OCI-LY1 (cell line): Measurements from ENCODE around the gene DTX3.

Source experiments
- H2AFZ ChIP-seq: fragments of 200-600 bp; sonication (generic), shearing (Covaris generic); 2 replicates; pipeline ENCODE4 v1.6.0; 2014; ENCODE audit warnings: antibody characterized with exemption, mild to moderate bottlenecking, low read length
- H3F3A ChIP-seq: fragments of 200-600 bp; sonication (generic), shearing (Covaris generic); 2 replicates; pipeline ENCODE4 v1.6.0; 2014; ENCODE audit warnings: mild to moderate bottlenecking, antibody characterized with exemption, low read length, moderate library complexity; ENCODE audit not compliant: insufficient read depth
- H3K27ac ChIP-seq: fragments of 200-600 bp; sonication (generic); 2 replicates; pipeline ENCODE4 v1.5.1; 2014; ENCODE audit warnings: low read length, mixed run types, mild to moderate bottlenecking, low read depth; ENCODE audit not compliant: poor library complexity, severe bottlenecking
- H3K27me3 ChIP-seq: fragments of 200-600 bp; sonication (generic); 2 replicates; pipeline ENCODE4 v1.6.0; 2014; ENCODE audit warnings: antibody characterized with exemption, mild to moderate bottlenecking, low read length, moderate library complexity; ENCODE audit not compliant: insufficient read depth
- H3K36me3 ChIP-seq: fragments of 200-600 bp; sonication (generic); 2 replicates; pipeline ENCODE4 v1.6.1; 2014; ENCODE audit warnings: mild to moderate bottlenecking, antibody characterized with exemption, low read length, moderate library complexity, mixed read lengths; ENCODE audit not compliant: insufficient read depth
- H3K4me1 ChIP-seq: fragments of 200-600 bp; sonication (generic); 2 replicates; pipeline ENCODE4 v1.5.1; 2014; ENCODE audit warnings: mild to moderate bottlenecking, low read length, moderate library complexity; ENCODE audit not compliant: insufficient read depth, severe bottlenecking
- H3K4me2 ChIP-seq: fragments of 200-600 bp; sonication (generic), shearing (Covaris generic); 2 replicates; pipeline ENCODE4 v1.6.1; 2014; ENCODE audit warnings: low read length
- H3K4me3 ChIP-seq: fragments of 200-600 bp; sonication (generic); 2 replicates; pipeline ENCODE4 v1.5.1; 2014; ENCODE audit warnings: low read length, low read depth, mild to moderate bottlenecking, mixed read lengths; ENCODE audit not compliant: poor library complexity, severe bottlenecking
- H3K79me2 ChIP-seq: fragments of 200-600 bp; shearing (Covaris generic); 2 replicates; pipeline ENCODE4 v1.6.1; 2016; ENCODE audit warnings: mixed run types, low read length, mixed read lengths; ENCODE audit not compliant: insufficient read depth
- H3K9ac ChIP-seq: fragments of 200-600 bp; sonication (generic), shearing (Covaris generic); 2 replicates; pipeline ENCODE4 v1.6.1; 2014; ENCODE audit warnings: mild to moderate bottlenecking, low read length, mixed read lengths
- H3K9me2 ChIP-seq: fragments of 200-600 bp; sonication (generic), shearing (Covaris generic); 2 replicates; pipeline ENCODE4 v1.6.1; 2014; ENCODE audit warnings: low read depth, mild to moderate bottlenecking, low read length, mixed read lengths
- H3K9me3 ChIP-seq: fragments of 200-600 bp; shearing (Covaris generic); 2 replicates; pipeline ENCODE4 v1.6.1; 2014; ENCODE audit warnings: low read length, mixed read lengths
- H4K20me1 ChIP-seq: fragments of 200-600 bp; sonication (generic), shearing (Covaris generic); 2 replicates; pipeline ENCODE4 v1.6.0; 2016; ENCODE audit warnings: mild to moderate bottlenecking, low read length; ENCODE audit not compliant: insufficient read depth
- CTCF ChIP-seq: fragments of 200-600 bp; sonication (generic), shearing (Covaris generic); IDR thresholded peaks from 2 replicates; pipeline ENCODE4 v1.5.1; 2017; ENCODE audit warnings: mild to moderate bottlenecking, antibody characterized with exemption, low read length, moderate library complexity, mixed read lengths
- EZH2 ChIP-seq: fragments of 200-600 bp; sonication (generic), shearing (Covaris generic); IDR thresholded peaks from 2 replicates; pipeline ENCODE4 v1.8.0; 2017; ENCODE audit warnings: borderline replicate concordance, mixed run types, mild to moderate bottlenecking, antibody characterized with exemption, low read length, moderate library complexity, mixed read lengths

Gene DTX3

GRCh38 chr12:57577981-57578758 lies 26.5 kb upstream of the DTX3 start:
- TF ChIP-seq CTCF (no peak), EZH2 (no peak)
- H3K36me3 ChIP-seq = no peaks in the 10 kb centered on the region

DNA sequence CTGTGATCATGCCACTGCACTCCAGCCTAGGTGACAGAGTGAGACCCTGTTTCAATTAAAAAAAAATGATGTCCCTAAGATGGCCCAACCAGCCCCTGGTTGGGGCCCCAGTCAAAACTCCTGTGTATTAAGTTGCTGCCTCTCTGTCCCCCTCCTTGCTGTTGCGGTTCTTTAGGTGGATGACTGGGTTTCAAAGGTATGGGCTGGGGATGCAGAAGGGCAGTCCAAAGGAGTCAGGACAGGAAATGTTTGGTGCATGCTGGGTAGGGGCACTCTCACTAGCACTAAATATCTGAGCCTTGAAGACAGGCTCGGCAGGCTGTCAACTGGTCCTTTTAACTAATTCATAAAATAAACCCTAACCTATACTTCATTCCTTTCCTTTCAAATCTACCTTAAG lies 25.6 kb upstream of the DTX3 start:
- no peaks in the 10 kb centered on the region for H3K79me2 ChIP-seq
- H3K27me3 ChIP-seq = no peaks in the 10 kb centered on the region
- H3K9ac ChIP-seq = no peak overlapping the region
- H3K4me3 ChIP-seq = no peak overlapping the region
- H3K27ac ChIP-seq = no peak overlapping the region
- no peak for TF ChIP-seq EZH2
- H3K9me2 ChIP-seq = no peaks in the 10 kb centered on the region
- H3K36me3 ChIP-seq = no peaks in the 10 kb centered on the region
- H3K4me1 ChIP-seq = no peaks in the 10 kb centered on the region
- H3K9me3 ChIP-seq = no peaks in the 10 kb centered on the region
- H3K4me2 ChIP-seq = no peak overlapping the region
- H3F3A ChIP-seq = no peaks in the 10 kb centered on the region
- no peaks in the 10 kb centered on the region for H4K20me1 ChIP-seq
- H2AFZ ChIP-seq = no peak overlapping the region

More at GRCh38 chr12:57577981-57578758, 26.5 kb upstream of the DTX3 start:
- Histone ChIP-seq H3K4me3 (no peak overlapping the region), H3K9me3 (no peaks in the 10 kb centered on the region), H3K9me2 (no peaks in the 10 kb centered on the region), H3K27me3 (no peaks in the 10 kb centered on the region), H3K9ac (no peak overlapping the region), H3K27ac (no peak overlapping the region), H3K4me1 (no peaks in the 10 kb centered on the region), H3F3A (no peaks in the 10 kb centered on the region), H3K4me2 (no peak overlapping the region), H2AFZ (no peak overlapping the region), H3K79me2 (no peaks in the 10 kb centered on the region), H4K20me1 (no peaks in the 10 kb centered on the region)

DNA sequence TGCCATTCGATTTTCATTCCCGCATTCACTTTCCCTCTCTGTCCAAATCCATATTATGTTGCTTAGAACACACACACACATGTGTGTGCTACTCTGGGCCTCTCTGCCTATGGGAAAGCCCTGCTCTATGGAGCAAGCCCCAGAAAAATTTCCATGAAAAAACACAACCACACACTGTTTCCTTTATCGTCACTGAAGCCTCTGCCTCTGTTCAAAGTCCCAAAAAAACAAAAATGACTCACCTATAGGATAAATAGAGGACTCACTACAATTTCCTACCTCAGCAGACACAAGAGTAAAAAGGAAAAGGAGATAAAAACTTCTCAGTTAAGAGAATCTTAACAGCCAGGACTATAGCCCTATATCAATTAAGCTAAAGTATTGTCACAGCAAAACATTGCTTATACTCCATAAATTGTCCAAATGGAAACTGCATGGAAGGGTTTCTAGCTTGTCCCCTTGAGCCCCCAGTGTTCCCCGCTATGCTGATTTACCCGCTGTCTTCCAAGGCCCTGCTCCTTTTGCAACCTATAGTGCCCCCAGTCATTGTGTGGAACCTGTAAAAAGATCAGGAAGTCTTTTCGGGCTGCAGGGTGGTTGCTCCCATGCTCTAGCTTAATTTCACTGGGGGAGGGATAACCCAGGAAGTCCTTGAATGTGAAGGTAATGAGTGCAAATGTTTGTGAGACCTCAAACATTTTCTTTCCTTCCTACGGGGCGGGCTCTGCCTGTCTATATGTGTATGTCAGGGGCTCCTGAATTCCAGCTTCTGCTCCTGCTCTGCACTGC lies 24.8 kb upstream of the DTX3 start:
- Histone ChIP-seq H3K27ac (no peak overlapping the region), H3K4me3 (no peak overlapping the region), H2AFZ (no peak overlapping the region), H3K9me2 (no peaks in the 10 kb centered on the region), H3F3A (no peaks in the 10 kb centered on the region), H3K79me2 (no peaks in the 10 kb centered on the region), H3K4me1 (no peaks in the 10 kb centered on the region), H3K27me3 (no peaks in the 10 kb centered on the region), H3K36me3 (no peaks in the 10 kb centered on the region), H3K4me2 (no peak overlapping the region), H4K20me1 (no peaks in the 10 kb centered on the region), H3K9me3 (no peaks in the 10 kb centered on the region), H3K9ac (no peak overlapping the region)
- TF ChIP-seq CTCF = no peak
- TF ChIP-seq EZH2 = no peak
